ENCODE measurements around the gene SLC28A1. TPM values are rescaled to one million over a fixed set of nuclear protein-coding genes. Genes with fewer than 3 reads are reported as not detected.

The SLC28A1 gene
- polyA plus RNA-seq, 1 of the 3 experiments (the other 2 are of a cell fraction): not detected

DNA sequence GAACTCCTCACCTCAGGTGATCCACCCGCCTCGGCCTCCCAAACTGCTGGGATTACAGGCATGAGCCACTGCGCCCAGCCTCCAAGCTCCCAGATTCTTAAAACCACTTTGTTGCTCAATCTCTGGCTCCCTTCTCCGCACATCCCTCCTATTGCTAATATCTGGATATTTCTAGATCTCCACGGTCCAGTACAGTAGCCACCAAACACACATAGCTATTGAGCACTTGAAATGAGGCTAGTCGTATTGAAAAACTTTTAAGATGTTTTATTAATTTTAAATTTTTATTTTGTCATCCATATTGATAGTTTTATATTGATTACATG lies 44.3 kb downstream of the SLC28A1 start (continued):
- no peak for TF ChIP-seq GABPA (IDR thresholded peaks at IDR 0.05; ENCODE audit: low read depth)
- TF ChIP-seq SIN3A (IDR thresholded peaks at IDR 0.05; ENCODE audit: borderline replicate concordance, low read depth, low read length): no peak
- no peak for TF ChIP-seq FOXJ3 (CRISPR knock-in tag; IDR thresholded peaks at IDR 0.05)
- TF ChIP-seq JUND (IDR thresholded peaks at IDR 0.05): no peak

DNA sequence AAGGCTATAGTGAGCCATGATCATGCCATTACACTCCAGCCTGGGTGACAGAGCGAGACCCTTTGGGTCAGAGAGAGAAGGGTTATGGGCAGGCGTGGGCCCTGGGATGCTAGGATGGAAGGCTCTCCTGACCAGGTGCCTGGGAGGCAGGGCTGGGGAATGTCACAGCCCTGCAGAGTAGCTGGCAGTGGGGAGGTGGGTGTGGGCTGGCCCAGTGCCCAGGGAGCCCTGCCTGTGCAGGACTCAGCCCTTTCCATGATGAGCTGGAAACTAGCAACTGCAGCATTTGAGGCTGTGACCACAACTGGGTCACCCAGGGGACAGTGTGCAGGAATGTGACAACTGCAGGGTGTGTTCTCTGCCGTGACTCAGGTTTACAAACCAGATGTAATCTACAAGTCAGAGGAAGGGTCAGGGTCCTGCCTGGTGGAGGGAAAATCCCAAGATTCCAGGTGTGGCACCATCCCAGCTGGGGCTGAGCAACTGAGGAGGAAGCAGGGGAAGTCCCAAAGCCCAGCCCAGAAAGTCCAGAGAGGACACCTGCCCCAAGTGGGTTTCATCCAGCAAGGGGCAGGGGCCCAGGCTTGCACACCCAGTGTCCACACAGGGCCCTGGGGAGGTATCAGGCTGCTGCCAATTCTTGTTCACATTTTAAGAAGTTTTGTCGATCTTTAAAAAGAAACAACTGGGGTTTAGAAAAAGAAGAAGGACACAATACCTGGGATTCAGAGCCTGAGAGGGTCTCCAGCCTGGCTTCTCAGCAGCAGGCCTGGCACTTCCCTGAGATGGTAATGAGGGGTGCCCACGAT lies 45.5 kb downstream of the SLC28A1 start:
- Histone ChIP-seq H3K36me3 (replicated peaks in 1 of 2; ENCODE audit: control insufficient read depth in 1 of 2, insufficient read depth in 2 of 2, low read length in 1 of 2) (no peaks in the 10 kb centered on the region), H3F3A (replicated peaks; ENCODE audit: insufficient read depth) (no peaks in the 10 kb centered on the region), H2AFZ (ENCODE audit: low read depth) (no peak overlapping the region), H3K4me2 (peak overlapping the region; percentile 37; the same call in 1 of the 2 replicates), H3K9me2 (no peaks in the 10 kb centered on the region), H4K20me1 (ENCODE audit: insufficient read depth) (no peaks in the 10 kb centered on the region), H3K9ac (no peak overlapping the region), H3K27ac (ENCODE audit: low read depth in 2 of 2, low read length in 1 of 2) (no peak overlapping the region), H3K9me3 (no peaks in the 10 kb centered on the region), H3K79me2 (ENCODE audit: insufficient read depth) (no peaks in the 10 kb centered on the region), H3K27me3 (ENCODE audit: insufficient read depth) (no peaks in the 10 kb centered on the region), H3K4me3 (ENCODE audit: low read depth in 2 of 2, low read length in 1 of 2) (no peak overlapping the region), H3K4me1 (ENCODE audit: control insufficient read depth in 1 of 2, insufficient read depth in 2 of 2, low read depth in 1 of 2, low read length in 1 of 2) (peaks cover 8 to 13% of the 10 kb centered on the region in 2 experiments; a peak in 2 of 4 replicates)
- CTCF ChIA-PET: interaction anchor here (0.6 to 3.4 kb wide), 8 partner anchors 12 to 355 kb away, joined by 3 to 41 read pairs (median 6); partner anchors contain the start of genes NMB, WDR73 and ZSCAN2
- WGBS (ENCODE audit: low lambda C conversion rate): 74% methylated on average over 5 of the region's 5 CpGs
- peak; percentile 53 for DNase-seq
- POLR2A ChIA-PET: interaction anchor here (0.7 to 2.6 kb wide), 2 partner anchors 51 to 214 kb away, joined by 3 to 8 read pairs; partner anchors contain the start of gene SEC11A
- TF ChIP-seq POLR2AphosphoS5 (IDR thresholded peaks at IDR 0.05; ENCODE audit: low read depth, low read length) (no peak), MEF2A (IDR thresholded peaks at IDR 0.05; ENCODE audit: borderline replicate concordance, low read depth) (no peak), JUND (IDR thresholded peaks at IDR 0.05) (no peak), GABPA (IDR thresholded peaks at IDR 0.05; ENCODE audit: low read depth) (no peak), FOXM1 (IDR thresholded peaks at IDR 0.05; ENCODE audit: low read depth) (no peak), RXRA (IDR thresholded peaks at IDR 0.05; ENCODE audit: borderline replicate concordance, low read depth) (peak; percentile 56; the same call in 1 of the 2 replicates), YY1 (IDR thresholded peaks at IDR 0.05; ENCODE audit: low read depth) (no peak), MXI1 (IDR thresholded peaks at IDR 0.05; ENCODE audit: low read depth, low read length) (no peak), RFX5 (IDR thresholded peaks at IDR 0.05; ENCODE audit: low read length) (no peak), FOSL2 (IDR thresholded peaks at IDR 0.05; ENCODE audit: borderline replicate concordance, low read depth) (no peak), TAF1 (IDR thresholded peaks at IDR 0.05; ENCODE audit: borderline replicate concordance, low read depth, low read length) (no peak), NFIC (IDR thresholded peaks at IDR 0.05; ENCODE audit: borderline replicate concordance) (peak; percentile 28; the same call in 1 of the 2 replicates), SMC3 (IDR thresholded peaks at IDR 0.05; ENCODE audit: low read depth, low read length) (no peak), ELF1 (IDR thresholded peaks at IDR 0.05) (no peak), NRF1 (IDR thresholded peaks at IDR 0.05; ENCODE audit: low read depth, low read length) (no peak), RAD21 (IDR thresholded peaks at IDR 0.05; ENCODE audit: low read length) (no peak), FOXJ3 (CRISPR knock-in tag; IDR thresholded peaks at IDR 0.05) (no peak), TCF12 (IDR thresholded peaks at IDR 0.05) (0 out of 2 replicates have a peak, but pooled peaks have one; percentile 26), RCOR1 (IDR thresholded peaks at IDR 0.05; ENCODE audit: low read length) (0 out of 2 replicates have a peak, but pooled peaks have one; percentile 8)
- TF ChIP-seq, protein P1, sequence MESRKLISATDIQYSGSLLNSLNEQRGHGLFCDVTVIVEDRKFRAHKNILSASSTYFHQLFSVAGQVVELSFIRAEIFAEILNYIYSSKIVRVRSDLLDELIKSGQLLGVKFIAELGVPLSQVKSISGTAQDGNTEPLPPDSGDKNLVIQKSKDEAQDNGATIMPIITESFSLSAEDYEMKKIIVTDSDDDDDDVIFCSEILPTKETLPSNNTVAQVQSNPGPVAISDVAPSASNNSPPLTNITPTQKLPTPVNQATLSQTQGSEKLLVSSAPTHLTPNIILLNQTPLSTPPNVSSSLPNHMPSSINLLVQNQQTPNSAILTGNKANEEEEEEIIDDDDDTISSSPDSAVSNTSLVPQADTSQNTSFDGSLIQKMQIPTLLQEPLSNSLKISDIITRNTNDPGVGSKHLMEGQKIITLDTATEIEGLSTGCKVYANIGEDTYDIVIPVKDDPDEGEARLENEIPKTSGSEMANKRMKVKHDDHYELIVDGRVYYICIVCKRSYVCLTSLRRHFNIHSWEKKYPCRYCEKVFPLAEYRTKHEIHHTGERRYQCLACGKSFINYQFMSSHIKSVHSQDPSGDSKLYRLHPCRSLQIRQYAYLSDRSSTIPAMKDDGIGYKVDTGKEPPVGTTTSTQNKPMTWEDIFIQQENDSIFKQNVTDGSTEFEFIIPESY (IDR thresholded peaks at IDR 0.05; ENCODE audit: borderline replicate concordance, low read depth): no peak
- TF ChIP-seq, protein P2, sequence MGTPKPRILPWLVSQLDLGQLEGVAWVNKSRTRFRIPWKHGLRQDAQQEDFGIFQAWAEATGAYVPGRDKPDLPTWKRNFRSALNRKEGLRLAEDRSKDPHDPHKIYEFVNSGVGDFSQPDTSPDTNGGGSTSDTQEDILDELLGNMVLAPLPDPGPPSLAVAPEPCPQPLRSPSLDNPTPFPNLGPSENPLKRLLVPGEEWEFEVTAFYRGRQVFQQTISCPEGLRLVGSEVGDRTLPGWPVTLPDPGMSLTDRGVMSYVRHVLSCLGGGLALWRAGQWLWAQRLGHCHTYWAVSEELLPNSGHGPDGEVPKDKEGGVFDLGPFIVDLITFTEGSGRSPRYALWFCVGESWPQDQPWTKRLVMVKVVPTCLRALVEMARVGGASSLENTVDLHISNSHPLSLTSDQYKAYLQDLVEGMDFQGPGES (IDR thresholded peaks at IDR 0.05; ENCODE audit: low read depth, low read length): no peak
- TF ChIP-seq, protein P3, sequence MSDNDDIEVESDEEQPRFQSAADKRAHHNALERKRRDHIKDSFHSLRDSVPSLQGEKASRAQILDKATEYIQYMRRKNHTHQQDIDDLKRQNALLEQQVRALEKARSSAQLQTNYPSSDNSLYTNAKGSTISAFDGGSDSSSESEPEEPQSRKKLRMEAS (IDR thresholded peaks at IDR 0.05; ENCODE audit: low read depth): no peak
- TF ChIP-seq, protein P4, sequence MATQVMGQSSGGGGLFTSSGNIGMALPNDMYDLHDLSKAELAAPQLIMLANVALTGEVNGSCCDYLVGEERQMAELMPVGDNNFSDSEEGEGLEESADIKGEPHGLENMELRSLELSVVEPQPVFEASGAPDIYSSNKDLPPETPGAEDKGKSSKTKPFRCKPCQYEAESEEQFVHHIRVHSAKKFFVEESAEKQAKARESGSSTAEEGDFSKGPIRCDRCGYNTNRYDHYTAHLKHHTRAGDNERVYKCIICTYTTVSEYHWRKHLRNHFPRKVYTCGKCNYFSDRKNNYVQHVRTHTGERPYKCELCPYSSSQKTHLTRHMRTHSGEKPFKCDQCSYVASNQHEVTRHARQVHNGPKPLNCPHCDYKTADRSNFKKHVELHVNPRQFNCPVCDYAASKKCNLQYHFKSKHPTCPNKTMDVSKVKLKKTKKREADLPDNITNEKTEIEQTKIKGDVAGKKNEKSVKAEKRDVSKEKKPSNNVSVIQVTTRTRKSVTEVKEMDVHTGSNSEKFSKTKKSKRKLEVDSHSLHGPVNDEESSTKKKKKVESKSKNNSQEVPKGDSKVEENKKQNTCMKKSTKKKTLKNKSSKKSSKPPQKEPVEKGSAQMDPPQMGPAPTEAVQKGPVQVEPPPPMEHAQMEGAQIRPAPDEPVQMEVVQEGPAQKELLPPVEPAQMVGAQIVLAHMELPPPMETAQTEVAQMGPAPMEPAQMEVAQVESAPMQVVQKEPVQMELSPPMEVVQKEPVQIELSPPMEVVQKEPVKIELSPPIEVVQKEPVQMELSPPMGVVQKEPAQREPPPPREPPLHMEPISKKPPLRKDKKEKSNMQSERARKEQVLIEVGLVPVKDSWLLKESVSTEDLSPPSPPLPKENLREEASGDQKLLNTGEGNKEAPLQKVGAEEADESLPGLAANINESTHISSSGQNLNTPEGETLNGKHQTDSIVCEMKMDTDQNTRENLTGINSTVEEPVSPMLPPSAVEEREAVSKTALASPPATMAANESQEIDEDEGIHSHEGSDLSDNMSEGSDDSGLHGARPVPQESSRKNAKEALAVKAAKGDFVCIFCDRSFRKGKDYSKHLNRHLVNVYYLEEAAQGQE (IDR thresholded peaks at IDR 0.05; ENCODE audit: low read depth, low read length): no peak
- TF ChIP-seq, protein P5, sequence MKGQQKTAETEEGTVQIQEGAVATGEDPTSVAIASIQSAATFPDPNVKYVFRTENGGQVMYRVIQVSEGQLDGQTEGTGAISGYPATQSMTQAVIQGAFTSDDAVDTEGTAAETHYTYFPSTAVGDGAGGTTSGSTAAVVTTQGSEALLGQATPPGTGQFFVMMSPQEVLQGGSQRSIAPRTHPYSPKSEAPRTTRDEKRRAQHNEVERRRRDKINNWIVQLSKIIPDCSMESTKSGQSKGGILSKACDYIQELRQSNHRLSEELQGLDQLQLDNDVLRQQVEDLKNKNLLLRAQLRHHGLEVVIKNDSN (IDR thresholded peaks at IDR 0.05; ENCODE audit: borderline replicate concordance, low read depth): no peak

All from SK-N-SH (cell line).